Activated CD8-positive, alpha-beta memory T cell treated with anti-CD3 and anti-CD28 coated beads, Interleukin-2, amount 10 ng/mL, durations not matched to agents 7 days and 5 days (primary cell): ENCODE data around the gene CENPA. TPM values are rescaled to one million over a fixed set of nuclear protein-coding genes. Genes with fewer than 3 reads are reported as not detected.
A peak's percentile ranks its signal among the peaks of the same experiment; 100 is the strongest.

ENCODE experiments used
- ATAC-seq: fragments of 150-1000 bp; cut with Tn5 transposase; one replicate; pipeline ENCODE4 v1.10.0; 2021; ENCODE audit warnings: moderate library complexity
- CTCF ChIA-PET: fragments of 350-600 bp; sonication (Branson Sonifier 250); formaldehyde crosslinking; loops from one replicate; lab custom pipeline; 2021; ENCODE audit warnings: antibody characterized with exemption; lab: Charles Lee
- DNase-seq: peaks from one replicate; pipeline ENCODE4 v3.0.0-alpha.2; 2020
- H3K27ac Mint-ChIP-seq: one replicate; pipeline ENCODE4 v1.8.0; 2021; ENCODE audit warnings: mild to moderate bottlenecking, mixed read lengths
- H3K27me3 Mint-ChIP-seq: one replicate; pipeline ENCODE4 v1.8.0; 2021; ENCODE audit warnings: mixed read lengths
- H3K36me3 Mint-ChIP-seq: one replicate; pipeline ENCODE4 v1.8.0; 2021; ENCODE audit warnings: mild to moderate bottlenecking, mixed read lengths
- H3K4me1 Mint-ChIP-seq: one replicate; pipeline ENCODE4 v1.8.0; 2021; ENCODE audit warnings: mixed read lengths
- H3K4me3 Mint-ChIP-seq: one replicate; pipeline ENCODE4 v1.8.0; 2021; ENCODE audit warnings: mild to moderate bottlenecking, moderate library complexity, mixed read lengths
- H3K9me3 Mint-ChIP-seq: one replicate; pipeline ENCODE4 v1.8.0; 2022; ENCODE audit warnings: low read depth, mixed read lengths
- total RNA-seq, 2 experiments: library from RNA; stranded (reverse); gene quantifications; one replicate each; pipeline ENCODE4 v1.2.3, GENCODE V29; 2021

CENPA gene
- total RNA-seq, 2 experiments from 2014 or later: 51.6 to 58.7 TPM

- H3K9me3 Mint-ChIP-seq: no peaks in the 10 kb centered on the region
- H3K27ac Mint-ChIP-seq: peak overlapping the region; percentile 92
- H3K36me3 Mint-ChIP-seq: peaks cover 4% of the 10 kb centered on the region
- DNase-seq (no peak), ATAC-seq (no peak)
- peaks cover 3% of the 10 kb centered on the region for H3K27me3 Mint-ChIP-seq
- H3K4me3 Mint-ChIP-seq: peak overlapping the region; percentile 92
- CTCF ChIA-PET: interaction anchor here (1.1 to 1.4 kb wide), 2 partner anchors 8 to 9 kb away, joined by 3 to 4 read pairs; no protein-coding TSS in a partner anchor
- H3K4me1 Mint-ChIP-seq: peaks cover 52% of the 10 kb centered on the region
Measured at GRCh38 chr2:26765475-26766200, 20.2 kb upstream of the CENPA start.

- Mint-ChIP-seq H3K36me3 (peaks cover 4% of the 10 kb centered on the region), H3K9me3 (no peaks in the 10 kb centered on the region), H3K27ac (no peak overlapping the region), H3K4me1 (peaks cover 63% of the 10 kb centered on the region), H3K4me3 (no peak overlapping the region), H3K27me3 (peaks cover 3% of the 10 kb centered on the region)
- ATAC-seq: no peak
- CTCF ChIA-PET: interaction anchor here (1.4 kb wide), 1 partner anchor 10 kb away, joined by 4 read pairs; no protein-coding TSS in a partner anchor
- DNase-seq: no peak
Measured at GRCh38 chr2:26767129-26767528, 18.7 kb upstream of the CENPA start.

GRCh38 chr2:26767894-26768487, 17.9 kb upstream of the CENPA start:
- Mint-ChIP-seq H3K27ac (no peak overlapping the region), H3K4me3 (no peak overlapping the region), H3K36me3 (peaks cover 4% of the 10 kb centered on the region), H3K9me3 (no peaks in the 10 kb centered on the region), H3K4me1 (peaks cover 72% of the 10 kb centered on the region), H3K27me3 (peaks cover 2% of the 10 kb centered on the region)
- CTCF ChIA-PET: no interaction called here
- DNase-seq: no peak
- ATAC-seq: no peak

GRCh38 chr2:26768759-26769088, 17.1 kb upstream of the CENPA start:
- Mint-ChIP-seq H3K27me3 (no peaks in the 10 kb centered on the region), H3K4me3 (no peak overlapping the region), H3K4me1 (peaks cover 67% of the 10 kb centered on the region), H3K36me3 (peaks cover 4% of the 10 kb centered on the region), H3K9me3 (no peaks in the 10 kb centered on the region), H3K27ac (peak overlapping the region; percentile 77)
- DNase-seq (no peak), ATAC-seq (no peak)
- CTCF ChIA-PET: interaction anchor here (1.1 kb wide), 1 partner anchor 9 kb away, joined by 3 read pairs; no protein-coding TSS in a partner anchor

GRCh38 chr2:26769089-26769761, 16.6 kb upstream of the CENPA start:
- Mint-ChIP-seq H3K9me3 (no peaks in the 10 kb centered on the region), H3K27me3 (no peaks in the 10 kb centered on the region), H3K27ac (peak overlapping the region; percentile 77), H3K36me3 (peaks cover 4% of the 10 kb centered on the region), H3K4me3 (no peak overlapping the region), H3K4me1 (peaks cover 67% of the 10 kb centered on the region)
- DNase-seq: peak; percentile 74
- ATAC-seq: peak; percentile 46
- CTCF ChIA-PET: interaction anchor here (1.0 to 1.1 kb wide), 2 partner anchors 8 to 24 kb away, joined by 3 read pairs; no protein-coding TSS in a partner anchor

GRCh38 chr2:26770986-26771586, 14.8 kb upstream of the CENPA start:
- Mint-ChIP-seq H3K4me3 (no peak overlapping the region), H3K4me1 (peaks cover 53% of the 10 kb centered on the region), H3K27ac (peak overlapping the region; percentile 54), H3K27me3 (no peaks in the 10 kb centered on the region), H3K9me3 (no peaks in the 10 kb centered on the region), H3K36me3 (peaks cover 3% of the 10 kb centered on the region)
- DNase-seq: no peak
- CTCF ChIA-PET: no interaction called here
- peak; percentile 14 for ATAC-seq

- H3K4me3 Mint-ChIP-seq: no peak overlapping the region
- H3K9me3 Mint-ChIP-seq: no peaks in the 10 kb centered on the region
- peak overlapping the region; percentile 83 for H3K27ac Mint-ChIP-seq
- ATAC-seq: peak; percentile 76
- peaks cover 51% of the 10 kb centered on the region for H3K4me1 Mint-ChIP-seq
- peaks cover 10% of the 10 kb centered on the region for H3K36me3 Mint-ChIP-seq
- CTCF ChIA-PET: interaction anchor here (1.2 kb wide), 1 partner anchor 15 kb away, joined by 3 read pairs; no protein-coding TSS in a partner anchor
- DNase-seq: peak; percentile 74
- H3K27me3 Mint-ChIP-seq: no peaks in the 10 kb centered on the region
Measured at GRCh38 chr2:26772064-26773001, 13.5 kb upstream of the CENPA start.

GRCh38 chr2:26776195-26776800, 9.6 kb upstream of the CENPA start:
- DNase-seq (no peak), ATAC-seq (no peak)
- Mint-ChIP-seq H3K4me3 (no peak overlapping the region), H3K4me1 (peaks cover 23% of the 10 kb centered on the region), H3K9me3 (no peaks in the 10 kb centered on the region), H3K27ac (peak overlapping the region; percentile 14), H3K27me3 (no peaks in the 10 kb centered on the region), H3K36me3 (peaks cover 27% of the 10 kb centered on the region)
- CTCF ChIA-PET: no interaction called here

GRCh38 chr2:26778098-26778497, 7.8 kb upstream of the CENPA start:
- Mint-ChIP-seq H3K27ac (no peak overlapping the region), H3K4me1 (peaks cover 5% of the 10 kb centered on the region), H3K36me3 (peaks cover 31% of the 10 kb centered on the region), H3K27me3 (no peaks in the 10 kb centered on the region), H3K4me3 (no peak overlapping the region), H3K9me3 (no peaks in the 10 kb centered on the region)
- no peak for ATAC-seq
- CTCF ChIA-PET: interaction anchor here (1.0 to 1.1 kb wide), 3 partner anchors 9 to 184 kb away, joined by 3 read pairs; no protein-coding TSS in a partner anchor
- DNase-seq: no peak

GRCh38 chr2:26778507-26778906, 7.3 kb upstream of the CENPA start:
- Mint-ChIP-seq H3K27ac (no peak overlapping the region), H3K9me3 (no peaks in the 10 kb centered on the region), H3K36me3 (peaks cover 31% of the 10 kb centered on the region), H3K27me3 (no peaks in the 10 kb centered on the region), H3K4me3 (no peak overlapping the region), H3K4me1 (peaks cover 5% of the 10 kb centered on the region)
- DNase-seq: no peak
- CTCF ChIA-PET: interaction anchor here (1.0 to 1.1 kb wide), 3 partner anchors 32 to 183 kb away, joined by 3 read pairs; no protein-coding TSS in a partner anchor
- ATAC-seq: no peak

GRCh38 chr2:26780203-26780760, 5.6 kb upstream of the CENPA start:
- no peak for DNase-seq
- ATAC-seq: no peak
- H3K36me3 Mint-ChIP-seq: peaks cover 33% of the 10 kb centered on the region

More at GRCh38 chr2:26780203-26780760, 5.6 kb upstream of the CENPA start:
- CTCF ChIA-PET: no interaction called here
- Mint-ChIP-seq H3K27me3 (no peaks in the 10 kb centered on the region), H3K4me1 (peaks cover 9% of the 10 kb centered on the region), H3K4me3 (no peak overlapping the region), H3K9me3 (no peaks in the 10 kb centered on the region), H3K27ac (no peak overlapping the region)
